ENCODE measurements around the gene HOXB3. TPM values are rescaled to one million over a fixed set of nuclear protein-coding genes. Genes with fewer than 3 reads are reported as not detected.

HOXB3 gene
- polyA plus RNA-seq, 1 donor (not counting 4 experiments of a cell fraction or from before 2014, with no cell fraction given) = 1.1 TPM

DNA sequence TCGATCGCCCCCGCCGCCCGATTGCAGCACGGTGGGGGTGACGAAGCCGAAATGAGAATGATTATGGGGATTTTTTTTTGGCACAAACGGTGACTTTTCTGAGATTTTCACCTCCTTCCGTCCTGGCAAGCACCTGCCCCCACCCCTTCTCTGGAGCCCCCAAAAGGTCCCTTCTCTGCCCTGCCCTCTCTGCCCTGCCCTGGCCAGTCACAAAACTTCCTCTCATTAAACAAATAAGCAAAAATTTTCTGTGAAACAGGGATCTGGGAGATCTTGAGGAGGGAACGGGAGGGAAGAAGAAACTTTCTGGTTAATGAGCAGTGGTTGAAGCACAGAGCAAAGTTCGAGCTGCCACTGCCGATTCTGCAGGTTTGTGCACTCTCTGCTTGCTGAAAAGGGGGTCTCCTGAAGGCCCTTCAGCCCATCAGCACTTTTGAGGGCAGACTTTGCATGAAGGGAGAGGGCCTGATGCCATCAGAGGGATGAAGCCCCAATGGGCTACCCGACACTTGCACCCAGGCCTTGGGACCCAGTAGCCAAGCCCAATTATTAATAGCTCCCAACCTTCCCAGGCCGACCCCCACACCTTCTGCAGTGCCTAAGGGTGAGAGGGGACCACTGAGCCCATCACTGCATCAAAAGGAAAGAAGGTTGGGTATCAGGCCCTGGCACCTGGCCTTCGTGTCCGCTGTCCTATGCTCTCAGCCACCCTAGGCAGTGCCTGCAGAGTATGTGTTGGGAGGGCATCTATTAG lies 26.1 kb upstream of the HOXB3 start:
- H3K4me3 ChIP-seq (ENCODE audit: control insufficient read depth in 2 of 3, extremely low read depth in 1 of 3, insufficient read depth in 2 of 3, low read depth in 1 of 3, low read length in 3 of 3) = no peak overlapping the region
- H3K4me2 ChIP-seq (ENCODE audit: control insufficient read depth, extremely low read depth, insufficient read depth, low read depth, low read length) = no peak overlapping the region
- H2AFZ ChIP-seq (ENCODE audit: control insufficient read depth, low read length) = no peak overlapping the region
- H3K27me3 ChIP-seq (ENCODE audit: control insufficient read depth, extremely low read depth, insufficient read depth, low read length) = peaks cover 99% of the 10 kb centered on the region
- H4K20me1 ChIP-seq (ENCODE audit: control insufficient read depth, extremely low read depth, insufficient read depth, low read length) = no peaks in the 10 kb centered on the region
- peaks cover 2% of the 10 kb centered on the region for H3K9me1 ChIP-seq (ENCODE audit: control insufficient read depth, extremely low read depth, insufficient read depth, low read length)
- no peak overlapping the region for H3K27ac ChIP-seq (ENCODE audit: control insufficient read depth, insufficient read depth, low read length)
- no peaks in the 10 kb centered on the region for H3K36me3 ChIP-seq (ENCODE audit: control insufficient read depth in 2 of 2, extremely low read depth in 1 of 2, insufficient read depth in 2 of 2, low read length in 2 of 2)
- DNase-seq (ENCODE audit: low read depth, low spot score) = no peak
- no peak for TF ChIP-seq CTCF (optimal IDR thresholded peaks at IDR 0.05 in 1 of 3, IDR thresholded peaks at IDR 0.05 in 1 of 3, conservative IDR thresholded peaks at IDR 0.05 in 1 of 3; ENCODE audit: extremely low read depth in 1 of 3, insufficient read depth in 2 of 3, low read length in 3 of 3)
- H3K4me1 ChIP-seq (ENCODE audit: control insufficient read depth, extremely low read depth, insufficient read depth, low read length) = peaks cover 6% of the 10 kb centered on the region
- dilution Hi-C loops (cut with MboI; ENCODE audit: extremely low pct_ligation_motif_present, low sequenced_read_pairs) = no loop called here
- H3K79me2 ChIP-seq (ENCODE audit: control insufficient read depth, insufficient read depth, low read length) = no peaks in the 10 kb centered on the region
- H3K9me3 ChIP-seq (ENCODE audit: control insufficient read depth, low read depth, low read length) = no peaks in the 10 kb centered on the region
- no peak overlapping the region for H3K9ac ChIP-seq (ENCODE audit: control insufficient read depth, extremely low read depth, insufficient read depth, low read length)
- FAIRE-seq = no peak

- H2AFZ ChIP-seq (ENCODE audit: control insufficient read depth, low read length) = no peak within 1 kb of the TSS
- no peaks in the 10 kb centered on the region for H3K36me3 ChIP-seq (ENCODE audit: control insufficient read depth in 2 of 2, extremely low read depth in 1 of 2, insufficient read depth in 2 of 2, low read length in 2 of 2)
- dilution Hi-C loops (cut with MboI; ENCODE audit: extremely low pct_ligation_motif_present, low sequenced_read_pairs) = no loop called here
- DNase-seq (ENCODE audit: low read depth, low spot score) (no peak), FAIRE-seq (no peak)
- H4K20me1 ChIP-seq (ENCODE audit: control insufficient read depth, extremely low read depth, insufficient read depth, low read length) = no peaks in the 10 kb centered on the region
- TF ChIP-seq EZH2 (IDR thresholded peaks at IDR 0.05; ENCODE audit: low read length) (peak; percentile 92), CTCF (optimal IDR thresholded peaks at IDR 0.05 in 1 of 3, IDR thresholded peaks at IDR 0.05 in 1 of 3, conservative IDR thresholded peaks at IDR 0.05 in 1 of 3; ENCODE audit: extremely low read depth in 1 of 3, insufficient read depth in 2 of 3, low read length in 3 of 3) (no peak)
- H3K27ac ChIP-seq (ENCODE audit: control insufficient read depth, insufficient read depth, low read length) = no peak within 1 kb of the TSS
- H3K9me3 ChIP-seq (ENCODE audit: control insufficient read depth, low read depth, low read length) = no peaks in the 10 kb centered on the region
- H3K27me3 ChIP-seq (ENCODE audit: control insufficient read depth, extremely low read depth, insufficient read depth, low read length) = peaks cover 95% of the 10 kb centered on the region
- peak within 1 kb of the TSS; percentile 45 for H3K4me2 ChIP-seq (ENCODE audit: control insufficient read depth, extremely low read depth, insufficient read depth, low read depth, low read length)
- no peak within 1 kb of the TSS for H3K9ac ChIP-seq (ENCODE audit: control insufficient read depth, extremely low read depth, insufficient read depth, low read length)
- H3K4me3 ChIP-seq (ENCODE audit: control insufficient read depth in 2 of 3, extremely low read depth in 1 of 3, insufficient read depth in 2 of 3, low read depth in 1 of 3, low read length in 3 of 3) = peak within 1 kb of the TSS in 1 of 3 experiments; percentile 18
- peaks cover 8% of the 10 kb centered on the region for H3K4me1 ChIP-seq (ENCODE audit: control insufficient read depth, extremely low read depth, insufficient read depth, low read length)
- peaks cover 2% of the 10 kb centered on the region for H3K9me1 ChIP-seq (ENCODE audit: control insufficient read depth, extremely low read depth, insufficient read depth, low read length)
- H3K79me2 ChIP-seq (ENCODE audit: control insufficient read depth, insufficient read depth, low read length) = no peaks in the 10 kb centered on the region
Observed at GRCh38 chr17:48615047-48615962, 25.3 kb upstream of the HOXB3 start, which contains the start of gene HOXB8. HOXB8 (minus strand) TSS chr17:48615292; CDS start chr17:48614704, 588 bp downstream.
